NCI-H2107 treated with DMSO at 0.1 percent for 48 hours (cell line): ENCODE data around the gene RASA2.
"Not testable (repeated sequence)": the region's sequence is repeated elsewhere in the genome, so short reads cannot be mapped to it uniquely, and the experiment has no call there.

Experiments used
- DNase-seq: peaks from one replicate; lab custom pipeline; 2025; ENCODE audit not compliant: unreplicated experiment; lab: John Stamatoyannopoulos, UW

RASA2 gene

GRCh38 chr3:141456301-141456625, 30.6 kb upstream of the RASA2 start:
- no peak for DNase-seq

GRCh38 chr3:141457624-141458236, 29.1 kb upstream of the RASA2 start:
- DNase-seq: no peak

- no peak for DNase-seq
Measured at GRCh38 chr3:141459008-141459407, 27.8 kb upstream of the RASA2 start.

GRCh38 chr3:141460097-141460704, 26.6 kb upstream of the RASA2 start:
- peak; percentile 65 for DNase-seq

GRCh38 chr3:141462176-141462859, 24.5 kb upstream of the RASA2 start:
- no peak for DNase-seq

- DNase-seq: no peak
Measured at GRCh38 chr3:141465221-141465620, 21.6 kb upstream of the RASA2 start.

- DNase-seq: no peak
Measured at GRCh38 chr3:141466633-141467169, 20.1 kb upstream of the RASA2 start.

- DNase-seq: no peak
Measured at GRCh38 chr3:141469720-141470119, 17.1 kb upstream of the RASA2 start.

GRCh38 chr3:141471160-141471559, 15.7 kb upstream of the RASA2 start:
- no peak for DNase-seq

- no peak for DNase-seq
Measured at GRCh38 chr3:141476033-141476432, 10.8 kb upstream of the RASA2 start.

- DNase-seq: no peak
Measured at GRCh38 chr3:141477224-141477623, 9.6 kb upstream of the RASA2 start.

GRCh38 chr3:141478139-141478538, 8.7 kb upstream of the RASA2 start:
- DNase-seq: no peak

GRCh38 chr3:141478840-141479239, 8.0 kb upstream of the RASA2 start:
- not testable (repeated sequence) for DNase-seq

- DNase-seq: no peak
Measured at GRCh38 chr3:141482245-141482922, 4.4 kb upstream of the RASA2 start.

- no peak for DNase-seq
Measured at GRCh38 chr3:141484701-141485287, 2.0 kb upstream of the RASA2 start.

- no peak for DNase-seq
Measured at GRCh38 chr3:141485641-141486495, 959 bp upstream of the RASA2 start.

GRCh38 chr3:141486496-141486745, 406 bp upstream of the RASA2 start:
- DNase-seq: no peak

- peak; percentile 81 for DNase-seq
Measured at GRCh38 chr3:141487521-141488252, 860 bp downstream of the RASA2 start.

- DNase-seq: no peak
Measured at GRCh38 chr3:141489203-141489602, 2.4 kb downstream of the RASA2 start.

GRCh38 chr3:141491081-141491480, 4.3 kb downstream of the RASA2 start:
- DNase-seq: no peak
